Upper lobe of left lung (tissue), 6 donors: Measurements from ENCODE around the gene BCL7A. TPM values are rescaled to one million over a fixed set of nuclear protein-coding genes. Genes with fewer than 3 reads are reported as not detected.

Experiments
- ATAC-seq, 2 donors: fragments of 200-7000 bp; cut with Tn5 transposase; one replicate each; pipeline ENCODE4 v1.9.1; 2022; ENCODE audit warnings: mild to moderate bottlenecking in 2 of 2, moderate library complexity in 2 of 2; ENCODE audit not compliant: low FRiP score in 2 of 2
- DNase-seq, 2 donors: peaks; one replicate each; pipeline ENCODE4 v3.0.0-alpha.2; 2019 to 2020
- H3K27ac ChIP-seq, 4 donors: fragments of 200-600 bp; sonication (generic); one replicate each; pipeline ENCODE4 v1.5.1; 2016 to 2019
- H3K27me3 ChIP-seq, 4 donors: fragments of 200-600 bp; sonication (generic); one replicate each; pipeline ENCODE4 v1.5.1; 2017 to 2019
- H3K36me3 ChIP-seq, 4 donors: fragments of 200-600 bp; sonication (generic); one replicate each; pipeline ENCODE4 v1.5.1; 2016 to 2019
- H3K4me1 ChIP-seq, 4 donors: fragments of 200-600 bp; sonication (generic); one replicate each; pipeline ENCODE4 v1.5.1; 2018 to 2019
- H3K4me3 ChIP-seq, 4 donors: fragments of 200-600 bp; sonication (generic); one replicate each; pipeline ENCODE4 v1.5.1; 2017 to 2019; ENCODE audit warnings: mild to moderate bottlenecking in 2 of 4, moderate library complexity in 1 of 4
- H3K9me3 ChIP-seq, 4 donors: fragments of 200-600 bp; sonication (generic); one replicate each; pipeline ENCODE4 v1.5.1; 2018 to 2019
- EP300 ChIP-seq, 4 donors: sonication (generic); formaldehyde crosslinking; IDR thresholded peaks; one replicate each; pipeline ENCODE4 v1.5.1; 2017; ENCODE audit warnings: antibody characterized with exemption in 4 of 4, control low read depth in 2 of 4
- POLR2A ChIP-seq, 4 donors: fragments of 450-650 bp; IDR thresholded peaks; one replicate each; pipeline ENCODE4 v1.5.1; 2016 to 2017; ENCODE audit warnings: antibody characterized with exemption in 4 of 4, mild to moderate bottlenecking in 2 of 4
- POLR2AphosphoS5 ChIP-seq, 2 donors: sonication (generic); formaldehyde crosslinking; IDR thresholded peaks; one replicate each; pipeline ENCODE4 v1.5.1; 2017; ENCODE audit warnings: antibody characterized with exemption in 2 of 2
- WGBS, 2 donors: methylation state at CpG; one replicate each; pipeline ENCODE4 v1.1.5; 2017 to 2018; 5-methylcytosine and 5-hydroxymethylcytosine counted together
- total RNA-seq, 6 donors: library from RNA; depleted of rRNA in 4 of 6; stranded (reverse); fragments of >200 nt in 4 of 6; gene quantifications; one replicate each; pipeline versions ENCODE4 v1.1.0 to v1.2.1, GENCODE V29; 2016 to 2021
- TF ChIP-seq, protein P1 (sequence below), 6 experiments: fragments of 450-650 bp in 4 of 6; fragments of 200-600 bp in 2 of 6; sonication (generic) in 2 of 6; IDR thresholded peaks; one replicate each; pipeline ENCODE4 v1.5.1; 2016 to 2019; ENCODE audit warnings: antibody characterized with exemption in 6 of 6
- donor health status: DM: no; HTN: no; CAD: no; lungs with moderate emphysema.
- donor health status: DM: no; HTN: yes; CAD: no; lungs with severe emphysema.

BCL7A gene
- total RNA-seq, 6 donors from 2014 or later: 4.9 to 14.6 (median 12.7) TPM

GRCh38 chr12:122106843-122107242 is 85.2 kb downstream of the BCL7A start:
- Histone ChIP-seq H3K4me3 (no peak overlapping the region), H3K4me1 (peaks cover 36 to 60% (median 48%) of the 10 kb centered on the region in 4 donors), H3K36me3 (no peaks in the 10 kb centered on the region), H3K27me3 (no peaks in the 10 kb centered on the region), H3K9me3 (no peaks in the 10 kb centered on the region), H3K27ac (no peak overlapping the region)
- WGBS, 2 donors: 67 to 68% methylated on average over 5 to 8 of the region's 8 CpGs
- TF ChIP-seq POLR2A (IDR thresholded peaks at IDR 0.05): no peak
- peak; percentile 15 to 18 for TF ChIP-seq POLR2AphosphoS5 (IDR thresholded peaks at IDR 0.05)
- peak in 1 of 4 donors; percentile 18 for TF ChIP-seq EP300 (IDR thresholded peaks at IDR 0.05)
- DNase-seq: peak in 1 of 2 donors; percentile 91
- ATAC-seq: peak; percentile 62 to 91

DNA sequence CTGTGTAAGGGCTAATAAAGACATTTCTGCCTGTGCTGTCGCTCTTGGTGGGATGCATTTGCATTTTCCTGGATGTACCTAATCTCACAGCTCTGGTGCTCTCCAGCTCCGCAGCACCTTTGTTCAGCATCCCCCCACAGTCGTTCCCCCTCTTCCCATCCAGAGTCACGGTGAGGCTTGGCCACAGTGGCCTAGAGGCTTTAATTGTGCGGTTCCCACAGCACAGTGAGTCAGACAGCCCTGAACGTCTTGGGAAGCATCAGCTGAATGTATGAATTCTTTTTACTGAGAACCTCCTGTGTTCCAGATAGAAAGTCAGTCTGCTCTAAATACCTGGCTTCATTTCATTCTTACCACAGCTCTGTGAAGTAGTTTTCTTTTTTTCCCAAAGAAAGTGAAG is 85.6 kb downstream of the BCL7A start:
- Histone ChIP-seq H3K4me1 (peaks cover 36 to 56% (median 46%) of the 10 kb centered on the region in 4 donors), H3K27ac (peak overlapping the region in 2 of 4 donors; percentile 17 to 64), H3K4me3 (no peak overlapping the region), H3K27me3 (no peaks in the 10 kb centered on the region), H3K36me3 (no peaks in the 10 kb centered on the region), H3K9me3 (no peaks in the 10 kb centered on the region)
- no peak for TF ChIP-seq EP300 (IDR thresholded peaks at IDR 0.05)
- no peak for TF ChIP-seq POLR2A (IDR thresholded peaks at IDR 0.05)
- TF ChIP-seq POLR2AphosphoS5 (IDR thresholded peaks at IDR 0.05): no peak
- TF ChIP-seq, protein P1, sequence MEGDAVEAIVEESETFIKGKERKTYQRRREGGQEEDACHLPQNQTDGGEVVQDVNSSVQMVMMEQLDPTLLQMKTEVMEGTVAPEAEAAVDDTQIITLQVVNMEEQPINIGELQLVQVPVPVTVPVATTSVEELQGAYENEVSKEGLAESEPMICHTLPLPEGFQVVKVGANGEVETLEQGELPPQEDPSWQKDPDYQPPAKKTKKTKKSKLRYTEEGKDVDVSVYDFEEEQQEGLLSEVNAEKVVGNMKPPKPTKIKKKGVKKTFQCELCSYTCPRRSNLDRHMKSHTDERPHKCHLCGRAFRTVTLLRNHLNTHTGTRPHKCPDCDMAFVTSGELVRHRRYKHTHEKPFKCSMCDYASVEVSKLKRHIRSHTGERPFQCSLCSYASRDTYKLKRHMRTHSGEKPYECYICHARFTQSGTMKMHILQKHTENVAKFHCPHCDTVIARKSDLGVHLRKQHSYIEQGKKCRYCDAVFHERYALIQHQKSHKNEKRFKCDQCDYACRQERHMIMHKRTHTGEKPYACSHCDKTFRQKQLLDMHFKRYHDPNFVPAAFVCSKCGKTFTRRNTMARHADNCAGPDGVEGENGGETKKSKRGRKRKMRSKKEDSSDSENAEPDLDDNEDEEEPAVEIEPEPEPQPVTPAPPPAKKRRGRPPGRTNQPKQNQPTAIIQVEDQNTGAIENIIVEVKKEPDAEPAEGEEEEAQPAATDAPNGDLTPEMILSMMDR (IDR thresholded peaks at IDR 0.05): no peak
- ATAC-seq: no peak
- 68 to 76% methylated on average over 5 to 6 of the region's 6 CpGs for WGBS, 2 donors
- DNase-seq: no peak

DNA sequence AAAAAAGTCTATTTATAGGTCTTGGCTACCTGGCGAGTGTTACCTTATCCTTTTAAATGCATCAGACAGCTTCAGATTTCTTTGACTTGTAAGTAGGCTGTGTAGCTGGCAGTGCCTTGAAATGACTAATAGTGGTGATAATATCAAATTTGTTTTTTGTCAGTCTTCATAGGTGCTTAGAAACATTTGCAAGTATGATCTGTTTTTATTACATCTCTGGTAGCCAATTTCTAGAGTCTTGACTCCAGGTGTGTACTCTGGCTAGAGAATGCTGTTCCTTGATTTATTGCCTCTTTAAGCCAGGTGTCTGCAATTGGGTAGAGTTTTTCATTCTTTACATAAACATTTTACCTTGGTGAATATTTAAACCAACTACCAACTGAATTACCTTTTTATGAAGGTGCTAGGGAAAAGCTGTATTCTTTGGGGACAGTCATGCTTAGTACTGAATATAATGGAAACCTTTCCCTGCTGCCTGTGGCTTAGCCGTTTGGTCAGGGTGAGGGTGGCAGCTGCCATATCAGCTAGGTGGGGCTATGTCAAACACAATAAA is 89.5 kb downstream of the BCL7A start:
- H3K9me3 ChIP-seq: no peaks in the 10 kb centered on the region
- H3K4me1 ChIP-seq: peaks cover 28 to 38% (median 31%) of the 10 kb centered on the region in 4 donors
- no peak for ATAC-seq
- H3K4me3 ChIP-seq: no peak overlapping the region
- WGBS, 2 donors: 50 to 58% methylated on average over 2 of the region's 2 CpGs
- peaks cover 0 to 2% (median 0%) of the 10 kb centered on the region in 4 donors for H3K36me3 ChIP-seq
- H3K27me3 ChIP-seq: no peaks in the 10 kb centered on the region
- no peak for DNase-seq
- H3K27ac ChIP-seq: peak overlapping the region in 1 of 4 donors; percentile 6
- TF ChIP-seq EP300 (IDR thresholded peaks at IDR 0.05) (no peak), POLR2A (IDR thresholded peaks at IDR 0.05) (no peak), POLR2AphosphoS5 (IDR thresholded peaks at IDR 0.05) (no peak)
- TF ChIP-seq, protein P1 (IDR thresholded peaks at IDR 0.05): no peak

Other genes with a start within 250 kb of the BCL7A start
- gene RHOF, start 228.2 kb upstream of the BCL7A start, total RNA-seq: 100 to 1,000 TPM in 2 of 6 donors, 10 to 100 TPM in 4; 33.5 to 145 (median 45.5) TPM
- 10 to 100 TPM in 5 of 6 donors, 1 to 10 TPM in 1; 9.3 to 47.1 (median 20.4) TPM for gene SETD1B, start 217.9 kb upstream of the BCL7A start, total RNA-seq
- gene HPD, start 163.0 kb upstream of the BCL7A start, total RNA-seq: 1 to 10 TPM in 5 of 6 donors, not detected in 1; 1.1 to 7.3 (median 1.7) TPM
- gene PSMD9, start 133.1 kb upstream of the BCL7A start, total RNA-seq: 10 to 100 TPM; 28.1 to 59.1 (median 43.6) TPM
- gene CFAP251, start 103.3 kb upstream of the BCL7A start, total RNA-seq: 10 to 100 TPM in 4 of 6 donors, 1 to 10 TPM in 2; 3.1 to 65.1 (median 12.7) TPM
- 100 to 1,000 TPM in 1 of 6 donors, 10 to 100 TPM in 5; 30.4 to 167 (median 55.0) TPM for gene MLXIP, start 56.9 kb downstream of the BCL7A start, total RNA-seq
- not detected for gene IL31, start 152.3 kb downstream of the BCL7A start, total RNA-seq
- gene LRRC43, start 161.2 kb downstream of the BCL7A start, total RNA-seq: 10 to 100 TPM in 2 of 6 donors, 1 to 10 TPM in 3, under 1 TPM in 1; 0.72 to 13.6 (median 5.5) TPM
- gene B3GNT4, start 181.8 kb downstream of the BCL7A start, total RNA-seq: under 1 TPM in 3 of 6 donors, not detected in 3; 0.24 to 0.44 (median 0.29) TPM
- gene DIABLO, start 204.2 kb downstream of the BCL7A start, total RNA-seq: 10 to 100 TPM; 27.2 to 61.8 (median 42.1) TPM
- gene VPS33A, start 244.6 kb downstream of the BCL7A start, total RNA-seq: 10 to 100 TPM in 5 of 6 donors, 1 to 10 TPM in 1; 7.3 to 18.5 (median 14.5) TPM